NCI-H524 treated with DMSO at 0.1 percent for 48 hours (cell line): Measurements from ENCODE around the gene SSU72.
"Not testable (repeated sequence)": the region's sequence is repeated elsewhere in the genome, so short reads cannot be mapped to it uniquely, and the experiment has no call there.

Experiments
- DNase-seq: peaks from one replicate; lab custom pipeline; 2025; lab: John Stamatoyannopoulos, UW

Gene SSU72

DNA sequence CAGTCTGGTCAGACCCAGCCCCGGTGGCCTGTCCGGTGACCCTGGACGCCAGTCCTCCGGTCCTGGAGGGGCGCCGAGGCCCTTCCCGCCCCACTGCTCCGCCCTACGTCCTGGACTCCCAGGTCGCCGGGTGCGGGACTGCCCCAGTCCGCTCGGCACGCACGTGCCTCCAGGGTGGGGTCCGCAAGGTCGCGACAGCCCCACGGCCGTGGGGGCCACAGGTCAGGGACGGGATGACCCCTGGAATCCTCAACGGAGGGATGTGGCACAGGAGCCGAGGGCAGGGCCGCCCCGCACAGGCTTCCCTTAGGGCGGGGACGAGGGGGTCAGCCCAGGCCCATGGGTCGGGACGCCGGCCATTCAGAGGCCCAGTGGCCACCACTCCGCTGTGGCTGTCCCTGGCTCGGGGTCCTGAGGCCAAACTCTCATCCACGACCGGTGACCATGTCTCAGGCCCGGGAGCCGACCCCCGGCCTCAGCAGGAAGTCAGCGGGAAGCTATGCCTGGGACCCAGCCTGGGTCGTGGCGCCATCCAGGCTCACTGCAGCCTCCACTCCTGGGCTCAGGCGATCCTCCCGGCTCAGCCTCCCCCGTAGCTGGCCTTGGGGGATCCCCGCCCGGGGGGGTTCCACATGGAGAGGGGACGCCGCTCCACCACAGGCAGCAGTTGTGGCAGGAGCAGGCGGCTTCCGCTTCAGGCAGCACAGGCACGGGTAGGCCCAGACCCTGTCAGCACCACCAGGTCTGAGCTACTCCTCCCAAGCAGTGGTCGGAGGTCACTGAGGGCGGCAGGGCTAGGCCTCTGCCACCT, 33.6 kb downstream of the SSU72 start:
- no peak for DNase-seq

DNA sequence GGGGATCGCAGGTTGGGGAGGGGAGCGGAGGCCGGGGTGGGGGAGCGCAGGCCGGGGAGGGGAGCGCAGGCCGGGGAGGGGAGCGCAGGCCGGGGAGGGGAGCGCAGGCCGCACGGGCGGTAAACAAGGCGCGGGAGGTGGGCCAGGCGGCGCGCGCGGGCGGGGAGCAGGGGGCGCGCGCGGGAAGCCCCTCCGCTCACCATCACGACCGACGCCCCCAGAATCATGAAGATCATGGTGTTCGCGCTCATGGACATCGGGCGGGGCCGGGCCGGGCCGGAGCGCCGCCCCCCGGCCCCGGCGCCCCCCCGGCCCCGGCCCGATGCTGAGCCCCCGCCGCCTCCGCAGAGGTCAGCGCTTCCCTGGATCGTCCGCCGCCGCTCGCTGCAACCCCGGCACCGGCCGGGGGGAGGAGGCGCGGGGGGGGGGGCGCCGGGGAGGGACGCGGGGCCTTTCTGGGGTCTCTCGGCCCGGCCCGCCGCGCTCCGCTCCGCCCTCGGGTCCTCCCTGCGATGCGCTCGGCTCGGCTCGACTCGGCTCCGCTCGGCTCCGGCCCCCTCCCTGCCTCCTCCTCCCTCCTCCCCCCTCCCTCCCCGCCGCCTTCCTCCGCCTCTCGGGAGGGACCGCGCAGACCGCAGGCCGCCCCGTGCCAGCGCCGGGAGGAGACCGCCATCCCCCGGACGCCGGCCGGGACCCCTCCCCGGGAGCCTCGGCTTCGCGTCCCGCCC, 34.4 kb downstream of the SSU72 start, which contains the start of gene TMEM240:
TSS of gene TMEM240 (minus strand) at position 535 of the 728 bp plus-strand sequence. CDS start at position 257, 278 bp downstream.
- no peak for DNase-seq

GRCh38 chr1:1539310-1540089, 35.2 kb downstream of the SSU72 start:
- no peak for DNase-seq

DNA sequence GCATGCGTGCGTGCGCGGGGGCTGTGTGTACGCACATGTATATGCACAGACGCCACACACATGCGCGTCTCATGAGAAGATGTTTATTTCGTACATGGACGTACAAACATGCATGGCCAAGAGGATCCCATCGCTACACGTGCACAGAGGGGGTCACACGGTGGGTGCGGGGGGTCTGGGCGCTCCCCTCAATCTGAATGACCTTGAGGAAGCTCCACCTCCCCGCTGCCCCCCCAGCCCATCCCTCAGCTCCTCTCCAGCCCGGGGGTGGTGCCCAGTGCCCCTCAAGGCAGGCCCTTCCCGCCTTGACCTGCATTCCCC, 35.7 kb downstream of the SSU72 start:
- DNase-seq = no peak

GRCh38 chr1:1538334-1538733, 36.3 kb downstream of the SSU72 start:
- DNase-seq = no peak

GRCh38 chr1:1537626-1538250, 36.9 kb downstream of the SSU72 start:
- no peak for DNase-seq

DNA sequence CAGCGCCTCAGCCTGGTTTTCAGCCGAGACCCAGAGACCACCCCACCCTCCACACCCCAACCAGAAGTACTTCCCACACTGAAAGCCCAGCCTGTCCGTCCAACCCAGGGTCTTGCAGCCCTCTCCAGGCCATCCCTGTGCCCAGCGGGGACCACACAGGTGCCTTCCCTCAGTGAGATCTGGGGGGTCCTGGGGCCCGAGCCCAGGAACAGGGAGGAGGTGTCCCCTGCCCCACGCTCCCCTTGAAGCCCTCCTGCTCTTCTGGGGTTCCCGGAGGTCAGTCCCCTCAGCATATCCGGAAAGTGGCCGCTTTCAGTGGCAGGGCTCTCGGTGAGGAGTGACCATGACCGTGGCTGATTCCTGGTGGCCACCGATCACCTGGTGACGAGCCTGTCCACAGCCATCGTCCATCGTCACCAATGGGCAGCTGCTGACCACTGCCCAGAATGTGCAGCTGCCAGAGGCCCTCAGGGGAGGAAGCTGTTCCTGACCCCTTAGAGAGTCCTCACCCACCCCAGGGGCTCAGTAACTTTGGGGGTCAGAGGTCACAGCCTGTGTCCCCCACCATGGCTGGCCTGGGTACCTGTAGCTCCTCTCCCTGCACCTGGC, 37.6 kb downstream of the SSU72 start:
- no peak for DNase-seq

DNA sequence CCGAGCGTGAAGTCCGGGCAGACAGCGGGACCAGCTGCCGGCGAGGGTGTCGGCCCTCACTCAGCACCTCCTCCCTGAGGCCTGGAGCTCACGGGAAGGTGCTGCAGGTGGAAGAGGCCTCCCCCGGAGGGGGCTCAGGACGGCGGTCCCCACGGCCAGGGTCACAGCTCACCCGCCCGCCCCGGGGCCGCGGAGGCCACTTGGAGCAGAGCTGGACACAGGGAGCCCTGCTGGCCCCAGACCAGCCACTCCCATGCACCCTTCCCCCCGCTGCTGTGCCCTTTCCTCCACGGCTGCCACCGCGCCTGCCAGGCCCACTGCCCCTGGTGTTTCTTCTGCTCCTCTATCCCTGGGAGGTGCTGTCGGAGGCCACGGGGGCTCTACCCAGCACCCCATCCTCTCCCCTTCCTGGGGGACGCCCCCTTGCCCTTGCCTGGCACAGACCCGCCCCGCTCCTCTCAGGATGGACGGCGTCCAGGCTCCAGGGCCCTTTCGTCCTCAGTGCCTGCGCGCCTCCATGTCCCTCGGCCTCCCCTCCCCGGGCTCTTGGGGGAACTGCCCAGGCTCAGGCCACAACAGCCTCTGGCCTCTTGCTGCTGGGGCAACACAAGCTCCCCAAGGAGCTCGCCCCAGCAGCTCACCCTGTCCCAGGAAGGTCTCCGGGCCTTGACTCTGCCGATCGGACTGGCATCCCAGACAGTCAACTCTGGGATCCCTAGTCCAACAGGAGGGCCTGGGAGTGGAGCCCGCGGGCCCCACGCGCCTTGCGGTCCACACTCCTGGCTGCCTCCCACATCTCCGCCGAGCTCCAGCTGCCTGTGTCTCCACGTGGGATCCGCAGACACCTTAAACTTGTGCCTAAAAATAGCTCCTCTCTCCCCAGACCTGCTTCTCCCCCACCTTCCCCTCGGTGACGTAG, 38.4 kb downstream of the SSU72 start:
- DNase-seq = no peak

DNA sequence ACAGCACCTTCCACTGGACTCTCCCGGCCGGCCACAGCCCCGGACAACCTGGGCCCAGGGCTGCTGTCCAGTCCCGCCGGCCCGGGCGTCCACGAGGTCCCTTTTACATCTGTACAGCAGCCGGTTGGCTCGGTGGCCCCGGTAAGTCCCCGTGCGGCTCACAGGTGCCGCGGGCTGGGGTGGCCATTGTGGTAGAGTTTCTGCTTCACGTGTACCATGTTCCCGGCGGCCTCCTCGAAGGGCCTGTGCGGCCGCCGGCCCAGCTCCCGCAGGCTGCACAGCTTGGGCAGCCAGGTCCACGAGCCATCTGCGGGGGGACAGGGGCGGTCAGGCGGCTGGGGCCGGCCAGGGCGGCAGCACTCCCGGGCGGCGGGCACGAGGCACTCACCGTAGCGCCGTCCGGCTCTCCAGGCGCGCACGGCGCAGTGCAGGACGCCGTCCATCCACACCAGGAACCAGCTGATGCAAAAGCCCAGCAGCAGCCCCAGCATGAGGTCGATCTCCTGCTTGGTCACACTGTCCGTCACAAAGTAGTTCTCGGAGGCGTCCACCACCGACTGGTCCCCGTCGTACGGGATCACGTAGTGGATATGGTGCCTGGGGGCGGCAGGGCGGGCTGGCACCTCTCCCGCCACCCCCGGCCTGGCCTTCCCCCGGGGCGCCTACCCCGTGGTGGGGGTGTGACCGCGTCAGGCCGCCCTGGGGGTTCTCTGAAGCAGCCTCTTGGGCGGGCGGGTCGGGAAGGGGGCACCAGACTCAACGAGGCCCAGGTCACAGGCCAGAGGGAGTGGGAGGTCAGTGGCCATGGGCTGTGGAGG, 39.3 kb downstream of the SSU72 start:
- DNase-seq = no peak

- DNase-seq = no peak
Observed at GRCh38 chr1:1534401-1535154, 40.1 kb downstream of the SSU72 start.

GRCh38 chr1:1533894-1534291, 40.8 kb downstream of the SSU72 start:
- DNase-seq = not testable (repeated sequence)

DNA sequence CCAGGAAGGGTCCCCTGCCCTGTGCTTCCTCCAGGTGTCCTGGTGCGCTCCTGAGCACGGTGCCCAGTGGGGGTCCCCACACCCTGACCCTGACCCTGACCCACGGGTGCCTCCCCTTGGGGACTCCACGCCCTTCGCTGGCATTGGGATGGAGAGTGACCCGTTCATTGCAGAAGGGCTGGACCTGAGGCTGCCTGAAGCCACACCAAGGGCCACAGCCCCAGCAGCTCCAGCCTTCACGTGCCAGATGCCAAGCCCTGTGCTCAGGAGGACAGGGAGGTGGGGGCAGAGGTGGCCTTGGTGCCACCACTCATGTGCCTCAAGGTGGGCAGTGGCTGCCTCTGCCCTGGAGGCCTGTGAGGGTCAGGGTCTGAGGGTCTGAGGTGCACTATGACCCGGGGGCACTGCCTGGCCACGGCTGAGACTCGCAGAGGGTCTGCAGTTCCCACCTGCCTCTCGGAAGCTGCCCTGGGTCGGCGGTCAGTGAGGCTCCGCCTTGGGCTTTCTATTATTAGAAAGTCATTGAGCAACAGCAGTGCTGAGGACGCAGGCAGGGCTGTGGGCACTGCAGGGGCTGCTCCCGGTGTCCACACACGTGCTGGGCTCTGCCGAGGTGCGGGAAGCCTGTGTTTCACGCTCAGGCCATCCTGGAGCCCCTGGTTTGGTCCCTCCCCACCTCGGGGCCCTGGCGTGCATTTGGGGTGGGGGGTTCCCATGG, 41.3 kb downstream of the SSU72 start:
- DNase-seq = not testable (repeated sequence)

GRCh38 chr1:1531947-1532346, 42.7 kb downstream of the SSU72 start:
- no peak for DNase-seq

DNA sequence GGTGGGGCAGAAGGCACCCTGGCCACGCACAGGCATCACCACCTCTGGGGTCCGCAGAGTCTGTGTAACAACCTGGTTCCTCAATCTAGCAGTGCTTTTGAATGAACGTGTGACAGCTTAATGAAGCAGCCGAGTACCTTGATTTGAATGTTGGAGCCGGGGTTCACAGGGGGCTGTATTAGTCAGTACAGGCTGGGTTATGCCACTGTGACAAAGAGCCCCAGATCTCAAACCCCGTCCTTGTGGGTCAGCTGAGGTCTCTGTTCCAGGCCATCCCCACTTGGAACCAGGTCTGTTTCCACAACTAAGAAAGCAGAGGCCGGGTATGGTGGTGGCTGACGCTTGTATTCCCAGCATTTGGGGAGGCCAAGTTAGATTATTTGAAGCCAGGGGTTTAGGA, 44.7 kb downstream of the SSU72 start:
- no peak for DNase-seq

GRCh38 chr1:1529321-1529720, 45.3 kb downstream of the SSU72 start:
- no peak for DNase-seq

DNA sequence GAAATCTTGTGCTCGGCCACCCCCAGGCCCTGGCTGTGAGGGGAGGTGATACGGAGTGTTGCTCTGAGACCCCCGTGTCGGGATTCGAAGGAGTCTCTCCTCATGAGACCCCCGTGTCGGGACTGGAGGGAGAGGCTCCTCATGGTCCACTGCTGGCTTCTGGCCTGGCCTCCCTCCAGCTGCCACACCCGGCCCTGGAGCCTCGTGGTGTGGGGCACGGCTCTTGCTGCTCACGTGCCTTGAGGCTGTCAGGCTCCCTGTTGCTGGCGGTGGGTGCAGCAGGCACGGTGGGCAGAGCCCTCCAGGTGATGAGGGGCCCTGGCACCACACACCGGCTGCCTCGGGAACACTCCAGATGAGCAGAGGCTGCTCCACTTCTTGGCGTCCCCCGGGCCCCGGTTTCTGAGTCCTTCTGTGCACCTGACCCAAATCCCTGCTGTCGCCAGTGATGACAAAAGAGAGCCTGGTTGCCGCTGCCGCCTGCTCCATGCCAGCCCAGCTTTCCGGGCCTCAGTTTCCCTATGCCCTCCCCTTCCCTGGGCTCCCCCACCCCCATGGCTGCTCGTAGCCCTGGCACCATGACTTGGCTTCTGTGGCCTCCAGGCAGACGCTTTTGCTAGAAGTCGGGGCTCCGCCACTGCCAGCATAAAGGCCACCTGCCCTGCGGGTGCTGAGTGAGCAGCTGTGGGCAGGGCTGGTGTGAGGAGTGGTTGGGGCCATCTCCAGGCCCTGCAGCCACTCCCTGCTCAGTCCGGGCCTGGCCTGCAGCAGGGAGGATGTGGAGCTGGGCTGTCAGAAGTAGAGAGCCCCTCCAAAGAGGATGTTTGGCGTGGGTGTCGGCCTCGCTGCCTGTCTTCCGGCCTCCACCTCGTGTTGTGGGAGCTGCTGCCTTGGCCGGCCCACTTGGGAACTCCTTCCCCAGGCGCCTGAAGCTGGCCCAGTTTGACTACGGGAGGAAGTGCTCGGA, 46.1 kb downstream of the SSU72 start:
- DNase-seq = no peak
